GM19467 (cell line): ENCODE data around the gene IL31RA.

Source experiments
- ATAC-seq: cut with Tn5 transposase; IDR thresholded peaks from one replicate; pipeline ENCODE4 v1.9.1; 2021; ENCODE audit warnings: mild to moderate bottlenecking, moderate library complexity; ENCODE audit not compliant: unreplicated experiment

IL31RA gene

GRCh38 chr5:55858104-55858503 is 6.9 kb downstream of the IL31RA start:
- no peak for ATAC-seq

GRCh38 chr5:55860288-55860687 is 9.1 kb downstream of the IL31RA start:
- ATAC-seq: no peak

- no peak for ATAC-seq
Measured at GRCh38 chr5:55860709-55861108, 9.6 kb downstream of the IL31RA start.

GRCh38 chr5:55864606-55865541 is 13.7 kb downstream of the IL31RA start:
- no peak for ATAC-seq

GRCh38 chr5:55865831-55866230 is 14.7 kb downstream of the IL31RA start:
- no peak for ATAC-seq

- ATAC-seq: no peak
Measured at GRCh38 chr5:55866485-55866884, 15.3 kb downstream of the IL31RA start.

- no peak for ATAC-seq
Measured at GRCh38 chr5:55866934-55867333, 15.8 kb downstream of the IL31RA start.

GRCh38 chr5:55868846-55869245 is 17.7 kb downstream of the IL31RA start:
- no peak for ATAC-seq

- no peak for ATAC-seq
Measured at GRCh38 chr5:55869847-55870246, 18.7 kb downstream of the IL31RA start.

GRCh38 chr5:55873234-55873633 is 22.1 kb downstream of the IL31RA start:
- ATAC-seq: no peak

GRCh38 chr5:55877655-55878054 is 26.5 kb downstream of the IL31RA start:
- ATAC-seq: no peak

- ATAC-seq: no peak
Measured at GRCh38 chr5:55880453-55880852, 29.3 kb downstream of the IL31RA start.

GRCh38 chr5:55885359-55885758 is 34.2 kb downstream of the IL31RA start:
- ATAC-seq: no peak

- no peak for ATAC-seq
Measured at GRCh38 chr5:55888205-55888604, 37.0 kb downstream of the IL31RA start.

- no peak for ATAC-seq
Measured at GRCh38 chr5:55892479-55892878, 41.3 kb downstream of the IL31RA start.

- ATAC-seq: peak; percentile 70
Measured at GRCh38 chr5:55894135-55894534, 43.0 kb downstream of the IL31RA start.

GRCh38 chr5:55895346-55895745 is 44.2 kb downstream of the IL31RA start:
- ATAC-seq: no peak

GRCh38 chr5:55896238-55896637 is 45.1 kb downstream of the IL31RA start:
- no peak for ATAC-seq

- ATAC-seq: no peak
Measured at GRCh38 chr5:55896663-55897062, 45.5 kb downstream of the IL31RA start.

GRCh38 chr5:55897206-55897894 is 46.2 kb downstream of the IL31RA start:
- no peak for ATAC-seq

- ATAC-seq: no peak
Measured at GRCh38 chr5:55897905-55898304, 46.7 kb downstream of the IL31RA start.

- ATAC-seq: no peak
Measured at GRCh38 chr5:55899344-55899743, 48.2 kb downstream of the IL31RA start.
